AG20443 (cell line): ENCODE measurements around the gene EOLA1.
"Not testable (repeated sequence)": the region's sequence is repeated elsewhere in the genome, so short reads cannot be mapped to it uniquely, and the experiment has no call there.

Source experiments
- DNase-seq: peaks from one replicate; pipeline ENCODE4 v3.0.0; 2012; ENCODE audit warnings: low spot score, mixed read lengths

Gene EOLA1

GRCh38 chrX:149545545-149546543 is 5.0 kb downstream of the EOLA1 start:
- not testable (repeated sequence) for DNase-seq

- not testable (repeated sequence) for DNase-seq
These were observed 6.2 kb downstream of the EOLA1 start for GRCh38 chrX:149546962-149547361.

GRCh38 chrX:149547782-149548181 is 7.0 kb downstream of the EOLA1 start:
- DNase-seq = not testable (repeated sequence)

- DNase-seq = not testable (repeated sequence)
These were observed 8.9 kb downstream of the EOLA1 start, which contains the start of gene HSFX3 for GRCh38 chrX:149549701-149550100. Gene HSFX3 (minus strand): TSS chrX:149549924. CDS start chrX:149549852, 72 bp downstream.

- DNase-seq = not testable (repeated sequence)
These were observed 9.6 kb downstream of the EOLA1 start for GRCh38 chrX:149550454-149550853.

GRCh38 chrX:149551245-149551938 is 10.6 kb downstream of the EOLA1 start:
- not testable (repeated sequence) for DNase-seq

- not testable (repeated sequence) for DNase-seq
These were observed 11.1 kb downstream of the EOLA1 start for GRCh38 chrX:149551939-149552248.

GRCh38 chrX:149555251-149555650 is 14.4 kb downstream of the EOLA1 start:
- DNase-seq = not testable (repeated sequence)

GRCh38 chrX:149563359-149563758 is 22.5 kb downstream of the EOLA1 start:
- no peak for DNase-seq

- no peak for DNase-seq
These were observed 27.0 kb downstream of the EOLA1 start for GRCh38 chrX:149567621-149568417.

- DNase-seq = no peak
These were observed 28.0 kb downstream of the EOLA1 start for GRCh38 chrX:149568701-149569296.

- no peak for DNase-seq
These were observed 29.0 kb downstream of the EOLA1 start for GRCh38 chrX:149569770-149570169.

- DNase-seq = peak; percentile 40
These were observed 29.9 kb downstream of the EOLA1 start for GRCh38 chrX:149570668-149571067.

GRCh38 chrX:149571770-149572169 is 31.0 kb downstream of the EOLA1 start:
- no peak for DNase-seq

GRCh38 chrX:149572743-149573142 is 31.9 kb downstream of the EOLA1 start:
- DNase-seq = no peak

GRCh38 chrX:149573456-149573855 is 32.6 kb downstream of the EOLA1 start:
- not testable (repeated sequence) for DNase-seq

- not testable (repeated sequence) for DNase-seq
These were observed 44.8 kb downstream of the EOLA1 start for GRCh38 chrX:149585631-149586030.

- DNase-seq = not testable (repeated sequence)
These were observed 46.5 kb downstream of the EOLA1 start, which contains the start of gene MAGEA9B for GRCh38 chrX:149587359-149587758. Gene MAGEA9B (minus strand): TSS chrX:149587459. CDS start chrX:149583179, 4,280 bp downstream.

- not testable (repeated sequence) for DNase-seq
These were observed 50.2 kb downstream of the EOLA1 start for GRCh38 chrX:149590993-149591392.

GRCh38 chrX:149595214-149595613 is 54.4 kb downstream of the EOLA1 start, which contains the start of gene HSFX2:
Gene HSFX2 (minus strand): TSS chrX:149595314. CDS start chrX:149594700, 614 bp downstream.
- DNase-seq = not testable (repeated sequence)

- DNase-seq = not testable (repeated sequence)
These were observed 55.1 kb downstream of the EOLA1 start for GRCh38 chrX:149595943-149596342.
